Mesothelial cell of epicardium (in vitro differentiated cells): ENCODE data around the gene CLEC9A. TPM values are rescaled to one million over a fixed set of nuclear protein-coding genes. Genes with fewer than 3 reads are reported as not detected.

ENCODE experiments used
- total RNA-seq: library from RNA; stranded (reverse); gene quantifications from 3 replicates; pipeline ENCODE4 v1.2.1, GENCODE V29; 2021

The CLEC9A gene
- total RNA-seq, 1 donor from 2014 or later = not detected

Other genes starting within 250 kb of the CLEC9A start
- gene KLRF1, start 203.2 kb upstream of the CLEC9A start, total RNA-seq = not detected in 3 replicates
- not detected in 3 replicates for gene CLEC2B, start 161.3 kb upstream of the CLEC9A start, total RNA-seq
- not detected in 3 replicates for gene KLRF2, start 149.2 kb upstream of the CLEC9A start, total RNA-seq
- 0.29 TPM in 1 of 3 replicates, not detected in the others for gene CLEC2A, start 98.3 kb upstream of the CLEC9A start, total RNA-seq
- not detected in 3 replicates for gene CLEC12A, start 59.3 kb upstream of the CLEC9A start, total RNA-seq
- 0.18 to 0.51 TPM (median 0.34 TPM) in 3 replicates for gene CLEC1B, start 31.6 kb upstream of the CLEC9A start, total RNA-seq
- gene CLEC12B, start 20.1 kb upstream of the CLEC9A start, total RNA-seq = not detected in 3 replicates
- gene CLEC1A, start 68.3 kb downstream of the CLEC9A start, total RNA-seq = 0.32 to 0.51 TPM (median 0.49 TPM) in 3 replicates
- 0.11 TPM in 1 of 3 replicates, not detected in the others for gene CLEC7A, start 99.5 kb downstream of the CLEC9A start, total RNA-seq
- gene OLR1, start 141.4 kb downstream of the CLEC9A start, total RNA-seq = 1.3 to 1.7 TPM (median 1.4 TPM) in 3 replicates
- gene TMEM52B, start 148.3 kb downstream of the CLEC9A start, total RNA-seq = 0.97 to 1.6 TPM (median 1.1 TPM) in 3 replicates
- gene GABARAPL1, start 182.2 kb downstream of the CLEC9A start, total RNA-seq = 100 to 105 TPM (median 104 TPM) in 3 replicates